HUES64 (cell line): Measurements from ENCODE around the gene HARS1.
"Not testable (repeated sequence)": the region's sequence is repeated elsewhere in the genome, so short reads cannot be mapped to it uniquely, and the experiment has no call there.

Experiments used
- H3K27ac ChIP-seq: 2 replicates; pipeline ENCODE4 v1.7.0; 2013; ENCODE audit warnings: low read depth, low read length, inconsistent platforms
- H3K27me3 ChIP-seq: 2 replicates; pipeline ENCODE4 v1.6.1; 2013; ENCODE audit warnings: mild to moderate bottlenecking, low read length; ENCODE audit not compliant: insufficient read depth
- H3K36me3 ChIP-seq: 2 replicates; pipeline ENCODE4 v1.6.1; 2013; ENCODE audit warnings: mild to moderate bottlenecking, low read length; ENCODE audit not compliant: insufficient read depth
- H3K4me1 ChIP-seq: 2 replicates; pipeline ENCODE4 v1.6.1; 2013; ENCODE audit warnings: mild to moderate bottlenecking, low read length, moderate library complexity; ENCODE audit not compliant: insufficient read depth
- H3K4me3 ChIP-seq: 2 replicates; pipeline ENCODE4 v1.5.1; 2013; ENCODE audit warnings: mild to moderate bottlenecking, low read length, moderate library complexity
- H3K9ac ChIP-seq: 2 replicates; pipeline ENCODE4 v1.6.1; 2013; ENCODE audit warnings: mild to moderate bottlenecking, low read depth, low read length
- H3K9me3 ChIP-seq: 2 replicates; pipeline ENCODE4 v1.6.1; 2013; ENCODE audit warnings: low read depth, low read length; ENCODE audit not compliant: insufficient read depth
- WGBS: fragments of 150-250, 120-280 bp; methylation state at CpG from one replicate; pipeline ENCODE4 v1.1.7; 2013; ENCODE audit warnings: missing lambda C conversion rate; 5-methylcytosine and 5-hydroxymethylcytosine counted together

The HARS1 gene

DNA sequence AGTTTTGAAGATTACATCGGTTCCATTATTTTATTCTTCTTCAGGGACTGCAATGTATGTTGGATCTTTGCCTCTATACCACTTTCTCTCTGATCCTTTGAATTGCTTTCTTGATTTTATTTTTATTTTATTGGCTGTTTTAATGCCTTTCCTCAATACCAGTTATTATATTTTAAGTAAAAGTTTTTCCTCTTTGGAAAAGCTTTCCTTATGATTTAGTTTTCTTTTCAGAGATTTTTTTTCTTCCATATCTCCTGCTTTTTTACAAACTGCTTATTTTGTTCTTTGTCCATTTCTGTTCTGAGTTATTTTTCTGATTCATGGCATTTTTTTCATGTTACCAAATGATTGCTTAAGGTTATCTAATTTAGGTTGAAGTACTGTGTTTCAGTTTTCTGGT lies 20.6 kb upstream of the HARS1 start:
- H3K4me3 ChIP-seq: peak overlapping the region; percentile 61; the same call in 1 of the 2 replicates
- no peaks in the 10 kb centered on the region for H3K9me3 ChIP-seq
- H3K27ac ChIP-seq: no peak overlapping the region
- H3K9ac ChIP-seq: no peak overlapping the region
- no CpG with 5 or more reads among the region's 1 CpG for WGBS
- no peaks in the 10 kb centered on the region for H3K27me3 ChIP-seq
- H3K36me3 ChIP-seq: no peaks in the 10 kb centered on the region
- H3K4me1 ChIP-seq: no peaks in the 10 kb centered on the region

DNA sequence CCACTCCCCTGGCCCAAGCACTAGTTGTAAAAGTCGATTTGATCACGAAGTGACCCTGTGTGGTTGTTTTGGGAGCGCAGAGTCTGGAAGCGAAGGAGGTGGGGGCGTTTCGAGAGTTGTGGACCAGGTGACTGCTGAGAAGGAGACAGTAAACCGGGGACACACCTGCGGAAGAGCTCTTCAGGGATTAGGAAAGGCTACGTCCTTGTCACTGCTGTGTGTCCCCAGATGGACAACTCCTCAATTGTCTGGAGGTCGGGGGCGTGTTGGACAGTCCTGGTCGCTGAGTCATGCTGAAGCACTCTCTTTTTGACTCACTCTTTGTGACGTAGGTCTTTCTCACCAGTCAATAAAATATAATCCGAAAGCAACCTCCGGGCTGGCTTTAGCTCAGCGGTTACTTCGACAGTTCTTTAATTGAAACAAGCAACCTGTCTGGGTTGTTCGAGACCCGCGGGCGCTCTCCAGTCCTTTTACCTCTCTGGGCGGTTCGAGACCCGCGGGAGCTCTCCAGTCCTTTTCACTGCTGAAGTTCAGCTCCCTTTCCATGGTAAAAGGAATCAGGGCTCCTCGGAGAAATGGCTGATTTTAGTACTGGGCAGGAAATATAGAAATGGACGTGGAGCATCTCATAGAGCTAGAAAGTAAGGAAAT lies 19.9 kb upstream of the HARS1 start:
- H3K27me3 ChIP-seq: no peaks in the 10 kb centered on the region
- peak overlapping the region; percentile 33; the same call in 1 of the 2 replicates for H3K9ac ChIP-seq
- peak overlapping the region; percentile 31; the same call in 1 of the 2 replicates for H3K27ac ChIP-seq
- peaks cover 7% of the 10 kb centered on the region; the same call in 1 of the 2 replicates for H3K36me3 ChIP-seq
- H3K4me3 ChIP-seq: peak overlapping the region; percentile 61
- WGBS: 3% methylated on average over 27 of the region's 27 CpGs
- no peaks in the 10 kb centered on the region for H3K4me1 ChIP-seq
- no peaks in the 10 kb centered on the region for H3K9me3 ChIP-seq

DNA sequence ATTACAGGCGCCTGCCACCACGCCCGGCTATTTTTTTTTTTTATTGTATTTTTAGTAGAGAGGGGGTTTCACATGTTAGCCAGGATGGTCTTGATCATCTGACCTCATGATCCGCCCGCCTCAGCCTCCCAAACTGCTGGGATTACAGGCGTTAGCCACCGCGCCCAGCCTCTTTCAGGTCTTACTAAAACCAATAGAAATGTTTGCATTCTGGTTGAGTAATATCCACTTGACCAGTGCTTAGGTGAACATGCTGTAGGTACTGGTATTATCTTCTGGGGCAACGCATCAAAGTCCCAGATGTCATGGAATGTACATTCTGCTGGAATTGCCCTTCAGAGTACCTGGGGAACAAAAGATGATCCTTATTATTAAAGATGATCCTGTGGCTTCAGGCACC lies 17.6 kb upstream of the HARS1 start:
- WGBS: 95% methylated on average over 9 of the region's 9 CpGs
- H3K4me3 ChIP-seq, H3K9ac ChIP-seq, H3K27me3 ChIP-seq, H3K4me1 ChIP-seq, H3K9me3 ChIP-seq, H3K27ac ChIP-seq: not testable (repeated sequence)
- H3K36me3 ChIP-seq: peaks cover 29% of the 10 kb centered on the region

DNA sequence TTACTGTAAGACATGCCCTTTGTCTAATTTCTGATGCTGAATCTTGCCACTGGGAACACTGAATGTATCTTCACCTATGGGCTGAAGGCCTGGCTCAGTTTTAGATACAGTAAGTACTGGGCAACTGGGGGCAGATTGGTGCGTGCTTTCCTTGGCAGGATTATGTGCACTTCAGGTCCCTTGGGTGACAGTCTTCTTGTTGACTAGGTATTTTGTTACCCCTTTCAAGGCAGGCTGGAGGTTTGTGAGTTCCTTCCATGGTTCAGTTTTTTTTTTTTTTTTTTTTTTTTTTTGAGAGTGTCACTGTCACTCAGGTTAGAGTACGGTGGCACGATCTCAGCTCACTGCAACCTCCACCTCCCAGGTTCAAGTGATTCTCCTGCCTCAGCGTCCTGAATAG lies 16.6 kb upstream of the HARS1 start:
- 96% methylated on average over 4 of the region's 4 CpGs for WGBS
- Histone ChIP-seq H3K27ac (no peak overlapping the region), H3K4me1 (no peaks in the 10 kb centered on the region), H3K9me3 (no peaks in the 10 kb centered on the region), H3K36me3 (peaks cover 38% of the 10 kb centered on the region), H3K9ac (no peak overlapping the region), H3K27me3 (no peaks in the 10 kb centered on the region), H3K4me3 (no peak overlapping the region)

DNA sequence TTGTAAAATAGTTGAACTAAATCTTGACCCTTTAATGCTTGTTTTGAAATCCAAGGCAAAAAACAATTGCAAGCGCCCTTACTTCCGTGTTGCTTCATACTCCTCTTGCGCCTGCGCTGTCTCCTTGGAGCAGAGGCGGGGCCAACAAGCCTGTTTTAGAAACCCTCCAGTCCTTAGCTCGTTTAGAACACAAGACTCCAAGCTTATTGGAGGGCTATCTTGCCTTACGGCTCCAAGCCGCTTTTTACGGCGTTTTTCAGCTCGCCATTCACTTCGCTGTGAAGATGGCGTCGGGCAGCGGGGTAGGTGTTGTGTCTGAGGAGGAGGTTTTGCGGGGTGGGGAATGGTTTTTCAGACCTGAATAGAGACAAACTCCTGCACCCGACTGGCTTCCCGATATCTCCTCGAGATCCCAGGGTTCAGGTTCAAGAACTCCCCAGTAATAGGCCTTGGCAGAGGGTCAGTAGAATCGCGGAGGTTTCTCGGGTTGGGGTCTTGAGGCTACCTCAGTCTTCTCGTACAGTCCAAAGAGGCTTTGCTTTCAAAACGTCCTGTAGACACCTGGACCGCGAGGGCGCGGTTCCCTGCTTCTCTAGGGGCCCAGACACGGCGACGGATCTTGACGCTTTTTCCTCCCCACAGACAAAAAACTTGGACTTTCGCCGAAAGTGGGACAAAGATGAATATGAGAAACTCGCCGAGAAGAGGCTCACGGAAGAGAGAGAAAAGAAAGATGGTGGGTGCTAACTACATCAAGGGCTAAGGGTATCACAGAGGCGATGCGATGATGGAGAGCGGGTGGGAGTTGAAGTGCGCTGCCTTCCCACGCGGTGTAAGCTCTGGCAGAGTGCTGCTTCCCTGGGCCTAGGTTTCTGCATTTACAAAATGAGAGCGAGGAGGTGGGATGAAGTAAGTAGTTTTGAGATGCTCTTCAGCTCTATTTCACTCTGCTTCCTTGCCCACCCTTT lies 9.3 kb upstream of the HARS1 start, which contains the start of gene ZMAT2:
TSS of gene ZMAT2 (plus strand) at position 271 of the 968 bp plus-strand sequence. CDS start at position 285, 14 bp downstream.
- Histone ChIP-seq H3K27ac (peak within 1 kb of the TSS; percentile 65), H3K9ac (peak within 1 kb of the TSS; percentile 91), H3K4me1 (no peaks in the 10 kb centered on the region), H3K9me3 (no peaks in the 10 kb centered on the region), H3K36me3 (peaks cover 80% of the 10 kb centered on the region), H3K4me3 (peak within 1 kb of the TSS; percentile 98), H3K27me3 (no peaks in the 10 kb centered on the region)
- WGBS: 4% methylated on average over 44 of the region's 44 CpGs

DNA sequence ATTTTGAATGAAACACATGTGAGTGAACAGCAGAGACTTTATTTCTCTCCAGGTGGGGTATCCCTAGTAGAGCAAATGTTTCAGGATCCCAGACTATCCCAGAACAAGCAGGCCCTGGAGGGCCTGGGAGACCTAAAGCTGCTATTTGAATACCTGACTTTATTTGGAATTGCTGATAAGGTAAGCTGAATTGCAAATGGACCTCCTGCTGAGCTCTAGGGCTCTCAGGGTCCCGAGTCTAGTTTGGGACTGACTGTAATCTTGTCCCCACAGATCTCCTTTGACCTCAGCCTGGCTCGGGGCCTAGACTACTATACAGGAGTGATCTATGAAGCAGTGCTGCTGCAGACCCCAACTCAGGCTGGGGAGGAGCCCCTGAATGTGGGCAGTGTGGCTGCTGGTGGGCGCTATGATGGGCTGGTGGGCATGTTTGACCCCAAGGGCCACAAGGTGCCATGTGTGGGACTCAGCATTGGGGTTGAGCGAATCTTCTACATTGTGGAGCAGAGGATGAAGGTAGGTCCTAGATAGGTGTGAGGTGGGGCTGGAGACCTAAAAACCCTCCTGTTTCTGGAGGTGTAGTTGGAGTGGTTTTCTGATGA lies 5.8 kb upstream of the HARS1 start:
- Histone ChIP-seq H3K27ac (no peak overlapping the region), H3K4me1 (peaks cover 3% of the 10 kb centered on the region; the same call in 1 of the 2 replicates), H3K36me3 (peaks cover 68% of the 10 kb centered on the region), H3K9me3 (no peaks in the 10 kb centered on the region), H3K9ac (no peak overlapping the region), H3K4me3 (no peak overlapping the region), H3K27me3 (no peaks in the 10 kb centered on the region)
- WGBS: 83% methylated on average over 4 of the region's 4 CpGs

DNA sequence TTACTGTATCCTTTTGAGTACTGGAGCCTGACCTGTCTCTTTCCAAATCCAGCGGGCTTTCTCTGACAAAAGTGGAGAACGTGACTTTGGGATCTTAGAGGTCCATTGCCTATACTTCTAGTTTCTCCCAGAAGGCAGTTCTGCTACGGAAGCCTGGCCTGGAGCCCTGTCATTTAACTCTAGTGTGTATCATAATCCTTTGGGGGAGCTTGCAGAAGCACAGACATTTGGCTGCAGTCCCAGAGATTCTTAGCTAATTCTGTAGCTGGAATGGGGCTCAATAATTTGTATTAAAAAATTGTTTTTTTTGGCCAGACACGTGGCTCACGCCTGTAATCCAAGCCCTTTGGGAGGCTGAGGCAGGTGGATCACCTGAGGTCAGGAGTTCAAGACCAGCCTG lies 3.1 kb upstream of the HARS1 start:
- Histone ChIP-seq H3K9ac (no peak overlapping the region), H3K36me3 (peaks cover 66% of the 10 kb centered on the region), H3K4me1 (peaks cover 4% of the 10 kb centered on the region; the same call in 1 of the 2 replicates), H3K27me3 (no peaks in the 10 kb centered on the region), H3K27ac (no peak overlapping the region), H3K9me3 (no peaks in the 10 kb centered on the region), H3K4me3 (no peak overlapping the region)
- WGBS: 93% methylated on average over 5 of the region's 5 CpGs

DNA sequence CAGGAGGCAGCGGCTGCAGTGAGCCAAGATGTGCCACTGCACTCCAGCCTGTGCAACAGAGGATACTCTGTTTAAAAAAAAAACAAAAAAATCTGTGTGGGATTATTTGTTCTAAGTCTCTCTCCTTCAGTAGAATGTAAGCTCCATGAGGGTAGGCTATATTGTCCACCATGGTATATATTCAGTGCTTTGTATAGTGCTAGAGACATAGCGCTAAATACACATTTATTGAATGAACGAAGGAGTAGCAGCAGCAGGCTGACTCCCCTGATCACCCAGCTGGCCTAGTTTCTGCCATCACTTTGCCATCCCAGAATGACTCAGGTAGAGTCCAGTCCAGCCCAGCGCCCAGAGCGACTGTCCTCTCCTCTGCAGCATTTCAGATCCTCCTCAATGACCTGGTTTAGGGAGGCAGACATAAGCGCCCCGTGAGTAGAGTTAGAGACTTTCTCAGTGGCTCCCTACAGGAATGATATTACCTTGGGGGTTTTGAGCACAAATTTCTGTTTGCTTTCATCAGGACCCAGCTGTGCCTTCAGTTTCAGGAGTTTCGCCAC lies 716 bp downstream of the HARS1 start:
- Histone ChIP-seq H3K27ac (no peak overlapping the region), H3K4me1 (peaks cover 4% of the 10 kb centered on the region; the same call in 1 of the 2 replicates), H3K9me3 (no peaks in the 10 kb centered on the region), H3K9ac (peak overlapping the region; percentile 76), H3K27me3 (no peaks in the 10 kb centered on the region), H3K4me3 (peak overlapping the region; percentile 84), H3K36me3 (peaks cover 54% of the 10 kb centered on the region)
- WGBS: 62% methylated on average over 8 of the region's 8 CpGs

DNA sequence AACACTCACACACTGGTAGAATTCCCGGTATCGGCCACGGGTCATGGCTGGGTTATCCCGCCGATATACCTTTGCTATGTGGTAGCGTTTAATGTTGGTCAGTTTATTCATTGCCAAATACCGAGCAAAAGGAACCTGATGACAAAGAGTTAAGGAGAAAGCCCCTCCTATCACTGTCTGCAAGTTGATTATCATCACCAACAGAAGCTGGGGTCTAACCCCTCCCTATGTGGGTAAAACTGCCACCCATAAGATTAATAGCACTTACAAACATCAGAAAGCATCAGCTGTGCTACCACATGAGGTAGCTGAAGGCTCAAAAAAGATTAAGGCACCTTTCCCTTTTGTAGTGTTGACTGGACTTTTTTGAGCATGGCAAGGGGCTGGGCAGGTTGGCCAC lies 12.2 kb downstream of the HARS1 start:
- H3K36me3 ChIP-seq: peaks cover 80% of the 10 kb centered on the region
- no peak overlapping the region for H3K9ac ChIP-seq
- H3K27ac ChIP-seq: no peak overlapping the region
- no peaks in the 10 kb centered on the region for H3K9me3 ChIP-seq
- H3K4me3 ChIP-seq: no peak overlapping the region
- 95% methylated on average over 7 of the region's 7 CpGs for WGBS
- H3K27me3 ChIP-seq: no peaks in the 10 kb centered on the region
- no peaks in the 10 kb centered on the region for H3K4me1 ChIP-seq

DNA sequence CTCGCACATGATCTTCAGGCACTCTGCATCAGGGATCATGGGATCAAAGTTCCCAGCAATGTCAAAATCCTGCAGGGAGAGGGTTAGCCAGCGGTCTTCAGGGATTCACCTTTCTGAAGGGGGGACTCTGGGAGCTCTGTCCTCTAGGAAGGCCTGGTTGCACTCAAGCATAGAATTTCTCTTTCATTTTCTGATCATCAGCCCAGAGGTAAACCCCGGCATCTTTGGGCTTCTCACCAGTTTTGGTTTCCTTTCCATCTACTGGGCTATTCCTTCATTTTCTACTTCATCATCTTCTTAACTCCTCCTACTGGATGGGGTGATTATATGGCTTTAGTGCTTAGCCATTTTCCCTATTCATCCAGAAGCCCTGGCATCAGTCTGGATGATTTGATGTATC lies 13.2 kb downstream of the HARS1 start:
- no peak overlapping the region for H3K27ac ChIP-seq
- no peaks in the 10 kb centered on the region for H3K9me3 ChIP-seq
- H3K36me3 ChIP-seq: peaks cover 85% of the 10 kb centered on the region
- no peaks in the 10 kb centered on the region for H3K27me3 ChIP-seq
- H3K4me3 ChIP-seq: no peak overlapping the region
- WGBS: 95% methylated on average over 3 of the region's 3 CpGs
- H3K4me1 ChIP-seq: no peaks in the 10 kb centered on the region
- no peak overlapping the region for H3K9ac ChIP-seq
